HEK293 (cell line): ENCODE measurements around the gene MECP2.

Experiments
- CTCF ChIA-PET: fragments of 350-600 bp; formaldehyde crosslinking; extraction: SDS; loops from one replicate; lab custom pipeline; 2021; ENCODE audit warnings: antibody characterized with exemption; lab: Yijun Ruan, JAX
- POLR2A ChIA-PET: fragments of 300-600 bp; formaldehyde crosslinking; extraction: SDS; loops from one replicate; lab custom pipeline; 2020; ENCODE audit warnings: antibody characterized with exemption, inconsistent platforms; lab: Yijun Ruan, JAX
- H3K27ac ChIP-seq: fragments of 200-500 bp; sonication (Bioruptor generic); 2 replicates; pipeline ENCODE4 v1.5.1; 2014; ENCODE audit warnings: low read depth, low read length, control low read depth, inconsistent platforms; ENCODE audit errors: extremely low read depth
- H3K36me3 ChIP-seq, 2 experiments: fragments of 200-500 bp in 1 of 2; sonication (Bioruptor generic) in 1 of 2; 1 replicate in 1 of 2; 2 replicates in 1 of 2; pipeline ENCODE4 v1.5.1; 2014 to 2017; ENCODE audit warnings: inconsistent platforms in 2 of 2, low read length in 2 of 2; ENCODE audit not compliant: control insufficient read depth in 2 of 2, insufficient read depth in 1 of 2
- H3K4me1 ChIP-seq: fragments of 200-500 bp; sonication (Bioruptor generic); 2 replicates; pipeline ENCODE4 v1.5.1; 2014; ENCODE audit warnings: mild to moderate bottlenecking, low read length, inconsistent platforms; ENCODE audit not compliant: control insufficient read depth, insufficient read depth
- H3K4me3 ChIP-seq: 2 replicates; pipeline ENCODE4 v1.5.1; 2011; ENCODE audit warnings: low read depth, mild to moderate bottlenecking, control low read depth, low read length, moderate library complexity
- H3K9me3 ChIP-seq: fragments of 200-500 bp; sonication (Bioruptor generic); 2 replicates; pipeline ENCODE4 v1.5.1; 2014; ENCODE audit warnings: low read depth, low read length, inconsistent platforms; ENCODE audit not compliant: control insufficient read depth, insufficient read depth
- BCL11B ChIP-seq: fragments of 450-650 bp; formaldehyde crosslinking; IDR thresholded peaks from 2 replicates; pipeline ENCODE4 v1.5.1; 2016; ENCODE audit warnings: low read depth, missing biosample characterization, missing genetic modification characterization
- IKZF3 ChIP-seq: fragments of 450-650 bp; IDR thresholded peaks from 2 replicates; pipeline ENCODE4 v1.5.0; 2018; ENCODE audit warnings: missing biosample characterization, mild to moderate bottlenecking, missing genetic modification characterization, moderate library complexity
- KLF7 ChIP-seq: fragments of 450-650 bp; formaldehyde crosslinking; IDR thresholded peaks from 2 replicates; pipeline ENCODE4 v1.5.1; 2016; ENCODE audit warnings: missing biosample characterization, missing genetic modification characterization, borderline replicate concordance
- PRDM1 ChIP-seq: fragments of 450-650 bp; formaldehyde crosslinking; IDR thresholded peaks from 2 replicates; pipeline ENCODE4; 2016; ENCODE audit warnings: missing biosample characterization, missing genetic modification characterization
- SALL2 ChIP-seq: fragments of 450-650 bp; formaldehyde crosslinking; IDR thresholded peaks from 2 replicates; pipeline ENCODE4 v1.5.0; 2017; ENCODE audit warnings: missing biosample characterization, mild to moderate bottlenecking, missing genetic modification characterization, borderline replicate concordance
- YY2 ChIP-seq: fragments of 450-650 bp; formaldehyde crosslinking; IDR thresholded peaks from 2 replicates; pipeline ENCODE4 v1.5.1; 2016; ENCODE audit warnings: missing biosample characterization, missing genetic modification characterization
- ZBTB17 ChIP-seq: fragments of 450-650 bp; formaldehyde crosslinking; IDR thresholded peaks from 2 replicates; pipeline ENCODE4 v1.5.1; 2016; ENCODE audit warnings: missing biosample characterization, missing genetic modification characterization
- ZBTB7A ChIP-seq: fragments of 450-650 bp; formaldehyde crosslinking; IDR thresholded peaks from 2 replicates; pipeline ENCODE4 v1.5.1; 2016; ENCODE audit warnings: low read depth, missing biosample characterization, missing genetic modification characterization
- ZNF121 ChIP-seq: fragments of 450-650 bp; formaldehyde crosslinking; IDR thresholded peaks from 2 replicates; pipeline ENCODE4 v1.5.1; 2016; ENCODE audit warnings: missing biosample characterization, missing genetic modification characterization
- ZNF266 ChIP-seq: fragments of 450-650 bp; formaldehyde crosslinking; IDR thresholded peaks from 2 replicates; pipeline ENCODE4 v1.5.1; 2016; ENCODE audit warnings: missing biosample characterization, missing genetic modification characterization, low read depth
- ZNF48 ChIP-seq: fragments of 450-650 bp; formaldehyde crosslinking; IDR thresholded peaks from 2 replicates; pipeline ENCODE4 v1.5.1; 2016; ENCODE audit warnings: missing biosample characterization, missing genetic modification characterization
- ZNF596 ChIP-seq: fragments of 450-650 bp; IDR thresholded peaks from 2 replicates; pipeline ENCODE4 v1.5.0; 2018; ENCODE audit warnings: missing biosample characterization, mild to moderate bottlenecking, missing genetic modification characterization, moderate library complexity
- ZNF610 ChIP-seq: fragments of 450-650 bp; formaldehyde crosslinking; IDR thresholded peaks from 2 replicates; pipeline ENCODE4 v1.5.1; 2016; ENCODE audit warnings: missing biosample characterization, missing genetic modification characterization, borderline replicate concordance
- ZNF639 ChIP-seq: fragments of 450-650 bp; formaldehyde crosslinking; IDR thresholded peaks from 2 replicates; pipeline ENCODE4 v1.5.1; 2016; ENCODE audit warnings: missing biosample characterization, missing genetic modification characterization
- ZNF645 ChIP-seq: fragments of 450-650 bp; formaldehyde crosslinking; IDR thresholded peaks from 2 replicates; pipeline ENCODE4; 2016; ENCODE audit warnings: missing biosample characterization, missing genetic modification characterization
- ZNF777 ChIP-seq: fragments of 450-650 bp; formaldehyde crosslinking; IDR thresholded peaks from 2 replicates; pipeline ENCODE4 v1.5.1; 2017; ENCODE audit warnings: missing biosample characterization, missing genetic modification characterization, borderline replicate concordance
- ZSCAN30 ChIP-seq: fragments of 450-650 bp; IDR thresholded peaks from 2 replicates; pipeline ENCODE4 v1.5.1; 2018; ENCODE audit warnings: missing biosample characterization, mild to moderate bottlenecking, missing genetic modification characterization, moderate library complexity
- TF ChIP-seq, protein P1 (sequence below): fragments of 450-650 bp; formaldehyde crosslinking; IDR thresholded peaks from 2 replicates; pipeline ENCODE4 v1.5.1; 2016; ENCODE audit warnings: missing biosample characterization, missing genetic modification characterization
- TF ChIP-seq, protein P2 (sequence below): fragments of 450-650 bp; formaldehyde crosslinking; IDR thresholded peaks from 2 replicates; pipeline ENCODE4 v1.5.1; 2016; ENCODE audit warnings: missing biosample characterization, missing genetic modification characterization

The MECP2 gene

GRCh38 chrX:154046031-154046781, 51.3 kb downstream of the MECP2 start (continued):
- 0 out of 2 replicates have a peak, but pooled peaks have one; percentile 37 for TF ChIP-seq ZNF596 (tag by site-specific recombination)
- TF ChIP-seq ZNF610 (tag by site-specific recombination) = no peak
- TF ChIP-seq, protein P1, sequence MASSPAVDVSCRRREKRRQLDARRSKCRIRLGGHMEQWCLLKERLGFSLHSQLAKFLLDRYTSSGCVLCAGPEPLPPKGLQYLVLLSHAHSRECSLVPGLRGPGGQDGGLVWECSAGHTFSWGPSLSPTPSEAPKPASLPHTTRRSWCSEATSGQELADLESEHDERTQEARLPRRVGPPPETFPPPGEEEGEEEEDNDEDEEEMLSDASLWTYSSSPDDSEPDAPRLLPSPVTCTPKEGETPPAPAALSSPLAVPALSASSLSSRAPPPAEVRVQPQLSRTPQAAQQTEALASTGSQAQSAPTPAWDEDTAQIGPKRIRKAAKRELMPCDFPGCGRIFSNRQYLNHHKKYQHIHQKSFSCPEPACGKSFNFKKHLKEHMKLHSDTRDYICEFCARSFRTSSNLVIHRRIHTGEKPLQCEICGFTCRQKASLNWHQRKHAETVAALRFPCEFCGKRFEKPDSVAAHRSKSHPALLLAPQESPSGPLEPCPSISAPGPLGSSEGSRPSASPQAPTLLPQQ (tag by site-specific recombination) = no peak
- peak; percentile 39 for TF ChIP-seq IKZF3
- peak; percentile 51 for TF ChIP-seq ZBTB17
- TF ChIP-seq YY2 (tag by site-specific recombination) = no peak
- peak; percentile 63 for TF ChIP-seq PRDM1

DNA sequence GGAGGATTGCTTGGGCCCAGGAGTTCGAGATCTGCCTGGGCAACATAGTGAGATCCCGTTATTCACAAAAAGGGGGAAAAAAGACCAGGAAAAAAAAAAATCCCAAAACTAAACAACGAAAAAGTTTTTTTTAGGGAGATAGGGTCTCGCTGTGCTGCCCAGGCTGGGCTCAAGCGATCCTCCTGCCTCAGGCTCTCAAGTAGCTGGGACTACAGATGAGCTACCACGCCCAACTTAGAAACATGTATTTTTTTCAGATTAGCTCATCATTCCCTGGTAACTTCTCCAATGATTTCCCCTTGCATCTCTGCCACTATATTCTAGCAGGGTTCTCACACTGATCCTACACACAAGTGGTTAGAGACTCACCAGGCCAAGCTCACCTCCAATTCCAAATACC, 53.4 kb downstream of the MECP2 start:
- CTCF ChIA-PET = no interaction called here
- TF ChIP-seq ZNF121 (tag by site-specific recombination) = peak; percentile 51
- TF ChIP-seq SALL2 = no peak
- Histone ChIP-seq H3K27ac (no peak overlapping the region), H3K36me3 (peaks cover 0 to 13% of the 10 kb centered on the region in 2 experiments; a peak in 2 of 3 replicates), H3K4me1 (peaks cover 4% of the 10 kb centered on the region; the same call in 1 of the 2 replicates), H3K4me3 (no peak overlapping the region), H3K9me3 (no peaks in the 10 kb centered on the region)
- POLR2A ChIA-PET = interaction anchor here (0.9 kb wide), 1 partner anchor 17 kb away, joined by 3 read pairs; no protein-coding TSS in a partner anchor

GRCh38 chrX:154043003-154043763, 54.3 kb downstream of the MECP2 start:
- TF ChIP-seq BCL11B (tag by site-specific recombination) (no peak), KLF7 (no peak), ZNF639 (tag by site-specific recombination) (no peak), ZNF266 (tag by site-specific recombination) (no peak), ZSCAN30 (tag by site-specific recombination) (no peak), ZNF645 (tag by site-specific recombination) (no peak), ZBTB7A (tag by site-specific recombination) (no peak), ZNF48 (tag by site-specific recombination) (no peak), ZNF777 (tag by site-specific recombination) (no peak)
- TF ChIP-seq, protein P2, sequence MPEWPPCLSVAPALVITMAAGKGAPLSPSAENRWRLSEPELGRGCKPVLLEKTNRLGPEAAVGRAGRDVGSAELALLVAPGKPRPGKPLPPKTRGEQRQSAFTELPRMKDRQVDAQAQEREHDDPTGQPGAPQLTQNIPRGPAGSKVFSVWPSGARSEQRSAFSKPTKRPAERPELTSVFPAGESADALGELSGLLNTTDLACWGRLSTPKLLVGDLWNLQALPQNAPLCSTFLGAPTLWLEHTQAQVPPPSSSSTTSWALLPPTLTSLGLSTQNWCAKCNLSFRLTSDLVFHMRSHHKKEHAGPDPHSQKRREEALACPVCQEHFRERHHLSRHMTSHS (tag by site-specific recombination) = no peak
- H3K27ac ChIP-seq = no peak overlapping the region
- peaks cover 0 to 12% of the 10 kb centered on the region in 2 experiments; a peak in 2 of 3 replicates for H3K36me3 ChIP-seq
- ChIA-PET CTCF (no interaction called here), POLR2A (no interaction called here)
- H3K9me3 ChIP-seq = no peaks in the 10 kb centered on the region
- H3K4me1 ChIP-seq = peaks cover 4% of the 10 kb centered on the region; the same call in 1 of the 2 replicates
- H3K4me3 ChIP-seq = no peak overlapping the region
